HG02798 (cell line): ENCODE data around the gene HOMER2.
"Not testable (repeated sequence)": the region's sequence is repeated elsewhere in the genome, so short reads cannot be mapped to it uniquely, and the experiment has no call there.

Experiments used
- ATAC-seq: cut with Tn5 transposase; IDR thresholded peaks from one replicate; pipeline ENCODE4 v1.9.1; 2021; ENCODE audit warnings: mild to moderate bottlenecking; ENCODE audit not compliant: unreplicated experiment, poor library complexity

The HOMER2 gene

DNA sequence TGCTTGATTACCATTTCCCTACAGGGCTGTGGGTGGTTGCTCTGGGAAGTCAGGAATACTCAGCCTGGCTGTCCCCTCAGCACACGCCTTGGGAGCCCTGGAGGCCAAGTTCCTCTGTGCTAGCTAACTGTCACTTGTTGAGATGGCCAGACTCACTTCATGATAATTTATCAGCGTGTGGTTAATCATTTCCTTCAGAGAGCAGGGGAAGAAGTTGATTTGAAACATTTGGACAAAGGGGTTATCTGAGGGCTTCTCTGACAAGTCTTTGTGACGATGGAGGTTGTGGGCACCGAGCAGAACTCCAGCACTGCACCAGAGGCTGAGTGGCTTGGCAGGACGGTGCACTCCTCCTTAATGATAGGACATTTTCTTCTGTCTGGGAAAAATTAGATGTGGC is 81.2 kb downstream of the HOMER2 start:
- ATAC-seq, result no peak

DNA sequence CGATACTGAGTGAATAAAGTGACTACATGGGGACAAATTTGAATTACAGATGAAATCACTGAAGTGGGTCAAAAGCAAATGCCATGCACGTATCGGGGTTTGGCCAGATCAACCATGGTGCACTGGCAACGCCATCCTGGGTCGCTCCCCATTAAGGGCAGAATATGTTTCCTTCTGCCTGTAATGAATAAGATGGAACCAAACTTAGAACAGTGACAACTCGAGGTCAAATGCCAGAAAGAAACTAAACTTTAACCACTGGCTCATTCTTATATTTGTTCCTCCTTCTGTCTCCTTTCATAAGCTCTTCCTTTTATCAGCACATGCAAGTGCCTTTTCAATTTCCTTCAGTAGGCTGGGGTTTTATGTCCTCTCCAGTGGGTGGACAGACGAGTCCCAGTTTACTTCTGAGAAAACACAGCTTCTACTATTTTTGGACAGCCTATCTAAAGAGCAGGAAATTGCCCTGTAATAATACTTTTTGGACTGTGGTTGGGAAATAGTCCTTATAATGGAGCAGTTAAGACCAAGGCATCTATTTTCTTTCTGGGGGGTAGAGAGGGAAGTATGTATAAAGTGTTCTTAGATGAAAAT is 81.7 kb downstream of the HOMER2 start:
- no peak for ATAC-seq

DNA sequence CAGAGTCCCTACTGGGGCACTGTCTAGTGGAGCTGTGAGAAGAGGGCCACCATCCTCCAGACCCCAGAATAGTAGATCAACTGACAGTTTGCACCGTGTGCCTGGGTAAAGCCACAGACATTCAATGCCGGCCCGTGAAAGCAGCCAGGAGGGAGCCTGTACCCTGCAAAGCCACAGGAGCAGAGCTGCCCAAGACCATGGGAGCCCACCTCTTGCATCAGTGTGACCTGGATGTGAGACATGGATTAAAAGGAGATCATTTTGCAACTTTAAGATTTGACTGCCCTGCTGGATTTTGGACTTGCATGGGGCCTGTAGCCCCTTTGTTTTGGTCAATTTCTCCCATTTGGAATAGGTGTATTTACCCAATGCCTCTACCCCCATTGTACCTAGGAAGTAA is 86.5 kb downstream of the HOMER2 start:
- ATAC-seq, result not testable (repeated sequence)

DNA sequence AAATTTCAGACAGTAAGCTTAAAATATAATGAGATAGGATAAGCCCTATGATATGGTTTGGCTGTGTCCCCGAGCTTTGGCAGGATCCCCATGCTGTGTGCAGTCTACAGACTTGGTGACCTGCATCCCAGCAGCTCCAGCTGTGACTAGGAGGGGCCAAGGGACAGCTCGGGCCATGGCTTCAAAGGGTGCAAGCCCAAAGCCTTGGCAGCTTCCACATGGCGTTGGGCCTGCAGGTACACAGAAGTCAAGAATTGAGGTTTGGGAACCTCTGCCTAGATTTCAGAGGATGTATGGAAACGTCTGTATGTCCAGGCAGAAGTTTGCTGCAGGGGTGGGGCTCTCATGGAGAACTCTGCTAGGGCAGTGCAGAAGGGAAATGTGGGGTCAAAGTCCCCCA is 86.9 kb downstream of the HOMER2 start:
- ATAC-seq, result not testable (repeated sequence)

DNA sequence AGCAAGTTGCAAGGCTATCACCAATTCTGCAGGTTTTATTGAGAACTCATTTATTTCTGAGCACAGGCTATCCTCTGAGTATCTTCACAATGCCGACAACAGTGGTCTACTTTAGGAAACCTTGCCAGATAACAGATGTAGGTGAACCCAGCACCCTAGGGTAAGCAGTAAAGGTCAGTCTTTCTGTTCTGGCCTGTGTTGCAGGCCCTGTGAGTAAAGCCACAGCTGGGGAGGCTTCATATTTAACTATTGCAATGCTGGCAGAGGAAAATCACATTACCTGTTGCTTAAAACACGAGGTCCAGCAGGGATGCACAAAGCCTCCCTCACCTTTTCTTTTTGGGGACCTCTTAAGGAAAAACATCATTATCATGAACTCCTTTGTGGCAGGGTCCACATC is 87.6 kb downstream of the HOMER2 start:
- ATAC-seq, result no peak

DNA sequence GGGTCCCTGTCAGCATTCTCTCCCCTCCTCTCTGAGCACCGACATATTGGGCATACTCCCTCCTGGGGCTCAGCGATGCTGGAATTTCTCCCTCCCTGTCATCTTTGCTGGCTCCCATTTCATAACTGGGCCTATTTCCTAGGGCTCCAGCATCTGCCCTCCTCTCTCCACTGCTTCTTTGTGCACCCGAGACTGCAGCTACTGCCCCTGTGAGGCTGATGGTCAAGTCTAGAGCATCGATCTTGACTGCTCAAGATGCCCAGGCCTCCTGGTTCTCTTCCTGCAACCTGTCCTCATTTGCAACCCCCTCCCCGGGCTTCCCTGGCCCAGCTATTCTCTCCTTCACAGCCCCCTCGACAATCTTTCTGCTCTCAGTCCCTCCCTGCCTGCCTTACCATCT is 89.6 kb downstream of the HOMER2 start:
- no peak for ATAC-seq

DNA sequence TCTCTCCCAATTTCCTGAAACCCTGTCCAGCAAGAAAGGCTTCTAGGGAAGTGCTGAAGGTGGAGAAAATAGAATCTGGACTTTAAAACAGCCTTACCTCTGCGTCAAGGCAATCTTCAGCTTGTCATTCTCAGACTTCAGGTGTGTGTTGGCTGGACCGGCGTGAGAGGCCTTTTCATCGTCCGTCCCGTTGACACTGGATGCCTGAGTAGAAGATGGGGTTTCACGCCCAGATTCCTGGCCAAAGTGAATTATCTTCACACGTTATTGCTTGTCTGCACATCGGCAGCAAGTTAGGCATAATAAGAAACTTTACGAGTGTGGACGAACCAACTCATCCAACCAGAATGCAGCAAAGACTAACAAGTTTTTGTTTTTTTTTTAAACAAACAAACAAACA is 93.6 kb downstream of the HOMER2 start:
- no peak for ATAC-seq

DNA sequence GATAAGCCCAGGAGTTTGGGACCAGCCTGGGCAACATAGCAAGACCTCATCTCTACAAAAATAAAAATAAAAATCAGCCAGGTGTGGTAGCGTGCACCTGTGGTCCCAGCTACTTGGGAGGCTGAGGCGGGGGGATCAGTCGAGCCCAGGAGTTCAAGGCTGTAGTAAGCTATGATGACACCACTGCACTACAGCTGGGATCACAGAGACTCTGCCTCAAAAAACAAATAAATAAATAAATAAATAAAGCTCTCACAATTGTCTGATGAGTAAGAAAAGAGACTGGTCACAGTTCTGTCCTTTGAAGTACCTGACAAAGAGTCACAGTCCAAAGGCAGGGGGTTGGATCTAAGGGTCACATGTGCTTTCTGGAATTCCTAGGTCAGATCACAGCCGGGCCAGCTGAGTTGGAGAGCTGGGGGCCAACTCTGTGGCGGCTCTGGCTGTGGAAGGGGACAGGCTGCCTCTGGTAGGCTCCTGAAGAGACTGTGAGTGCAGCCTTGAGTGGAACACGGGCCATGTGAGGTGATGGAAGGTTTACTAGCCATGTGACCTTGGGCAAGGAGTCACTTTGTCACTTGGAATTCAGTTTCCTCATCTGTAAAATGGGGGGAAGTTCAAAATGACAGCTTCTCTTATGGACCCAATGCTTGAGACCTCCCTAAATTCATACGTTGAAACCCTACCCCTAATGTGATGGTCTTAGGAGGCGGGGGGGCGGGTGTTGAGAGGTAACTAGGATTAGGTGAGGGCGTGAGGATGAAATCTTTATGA is 95.9 kb downstream of the HOMER2 start:
- no peak for ATAC-seq

DNA sequence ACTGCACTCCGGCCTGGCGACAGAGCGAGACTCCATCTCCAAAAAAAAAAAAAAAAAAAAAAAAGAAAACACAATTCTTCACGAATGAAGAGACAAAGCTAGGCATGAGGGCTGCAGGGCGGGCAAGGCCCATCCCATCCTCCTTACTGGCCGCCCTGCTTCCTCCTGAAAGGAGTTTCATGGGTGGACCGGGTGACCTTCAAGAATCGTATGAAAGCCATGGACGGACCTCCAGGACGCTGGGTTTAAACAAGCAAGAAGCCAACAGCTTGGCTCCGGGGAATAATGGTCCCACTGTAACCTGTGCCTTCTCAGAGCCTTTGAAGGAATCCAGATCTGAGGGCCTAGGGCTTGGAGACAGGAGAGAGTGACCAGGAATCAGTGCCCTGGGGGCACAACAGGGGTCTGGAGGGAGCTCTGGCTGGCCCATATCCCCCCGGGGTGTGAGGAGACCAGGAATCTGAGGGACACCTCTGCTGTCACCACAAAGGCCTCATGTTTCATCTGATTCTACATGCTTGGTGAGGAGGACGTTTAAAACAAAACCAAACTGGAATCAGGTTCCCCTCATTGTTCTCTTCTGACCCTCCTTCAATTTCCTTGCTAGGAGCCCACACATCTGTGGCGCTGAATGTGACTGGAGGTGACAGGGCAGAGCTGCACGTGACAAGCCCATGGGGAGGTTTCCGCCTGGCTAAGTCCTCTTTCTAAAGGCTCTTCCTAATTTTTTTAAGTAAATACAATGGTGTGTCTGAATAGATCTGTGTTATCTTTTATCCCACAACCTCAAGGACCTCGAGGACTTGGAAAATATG is 97.0 kb downstream of the HOMER2 start:
- no peak for ATAC-seq

DNA sequence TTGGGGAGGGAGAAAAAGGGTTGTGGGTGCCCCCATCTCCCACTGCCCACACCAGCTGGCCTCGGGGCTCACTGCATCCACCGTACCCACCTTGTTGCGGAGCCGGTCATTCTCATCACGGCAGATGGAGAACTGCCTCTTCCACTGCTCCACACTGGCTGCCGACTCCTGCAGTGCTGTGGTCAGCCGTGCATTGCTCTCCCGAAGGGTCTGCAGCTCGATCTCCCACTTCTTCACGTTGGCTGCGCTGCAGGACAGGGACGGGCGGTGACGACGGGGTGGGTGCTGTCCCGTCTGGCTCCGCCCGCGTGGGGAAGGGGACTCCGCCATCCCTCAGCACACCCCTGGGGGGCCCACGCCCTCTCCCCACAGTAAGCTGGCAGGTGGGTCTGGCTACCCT is 98.0 kb downstream of the HOMER2 start:
- no peak for ATAC-seq

DNA sequence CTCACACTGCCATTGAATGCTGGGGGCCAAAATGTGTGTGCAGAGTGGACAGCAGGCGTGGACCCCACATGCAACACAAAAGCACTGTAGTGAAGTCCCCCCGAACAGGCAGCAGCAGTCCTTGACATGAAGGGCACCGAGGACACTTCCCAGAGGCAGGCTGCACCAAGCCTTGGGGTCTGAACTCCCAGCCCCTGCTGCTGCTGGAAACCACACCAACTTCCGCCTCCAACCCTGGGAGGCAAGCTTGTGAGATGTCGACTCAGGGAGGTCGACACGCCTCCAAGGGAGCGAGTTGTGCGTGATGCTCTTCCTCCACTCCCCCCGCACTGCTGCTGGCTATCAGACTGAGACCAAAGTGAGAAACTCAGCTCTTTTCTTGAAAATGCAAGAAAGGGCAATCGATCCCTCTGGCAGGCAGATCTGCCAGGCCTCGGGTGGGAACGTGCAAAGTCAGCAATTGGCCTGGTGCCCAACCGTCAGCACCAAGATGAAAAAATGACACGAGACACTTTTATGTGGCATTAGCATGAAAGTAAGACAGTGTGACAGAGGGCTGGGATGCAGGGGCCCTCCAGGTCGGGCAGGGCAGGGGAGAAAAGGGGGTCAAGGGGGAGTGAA is 99.5 kb downstream of the HOMER2 start:
- no peak for ATAC-seq

DNA sequence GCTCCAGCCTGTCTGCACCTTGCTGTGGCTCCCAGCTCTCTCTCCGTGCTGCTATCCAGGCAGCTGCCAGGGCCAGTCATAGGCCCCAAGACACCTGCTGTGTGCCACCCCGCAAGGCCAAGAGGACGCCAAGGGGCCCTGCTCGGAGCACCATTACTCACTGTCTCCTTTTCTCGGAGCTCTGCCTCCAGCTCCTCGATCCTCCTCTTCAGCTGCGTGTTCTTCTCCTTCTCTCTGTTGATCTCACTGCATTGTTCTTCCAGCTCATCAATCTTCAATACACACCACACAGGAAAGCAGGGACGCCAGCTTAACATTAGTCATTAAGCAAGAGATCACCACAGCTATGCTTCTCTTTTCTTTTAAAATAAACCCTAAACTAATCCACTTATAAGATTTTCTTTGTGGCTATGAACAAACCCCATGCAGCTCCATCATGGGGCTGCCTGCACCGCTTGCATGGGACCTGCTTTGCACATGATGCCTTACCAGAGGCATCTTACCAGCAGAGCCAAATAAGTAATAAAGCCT is 100.5 kb downstream of the HOMER2 start:
- no peak for ATAC-seq

DNA sequence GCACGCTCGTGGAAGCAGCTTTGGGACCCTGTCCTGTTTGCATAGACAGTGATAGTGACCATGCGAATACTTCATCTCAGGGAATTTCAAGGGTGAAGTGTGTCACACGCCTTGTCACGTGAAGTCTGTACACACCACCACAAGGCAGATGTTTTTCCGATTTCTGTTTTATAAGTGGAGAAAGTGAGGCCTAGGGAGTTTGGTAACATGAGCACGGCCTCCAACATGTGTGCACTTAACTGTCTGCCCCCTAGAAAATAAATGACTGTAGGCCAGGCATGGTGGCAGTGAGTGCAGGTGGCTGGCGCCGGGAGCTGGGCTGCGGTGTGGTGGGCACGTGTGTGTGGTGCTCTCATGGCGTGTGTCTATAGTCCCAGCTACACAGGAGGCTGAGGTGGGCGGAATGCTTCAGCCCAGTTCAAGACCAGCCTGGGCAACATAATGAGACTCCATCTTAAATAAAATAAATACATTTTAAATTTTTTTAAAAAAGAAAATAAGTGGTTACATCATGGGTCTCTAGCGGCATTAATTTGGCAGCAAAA is 101.1 kb downstream of the HOMER2 start:
- no peak for ATAC-seq

DNA sequence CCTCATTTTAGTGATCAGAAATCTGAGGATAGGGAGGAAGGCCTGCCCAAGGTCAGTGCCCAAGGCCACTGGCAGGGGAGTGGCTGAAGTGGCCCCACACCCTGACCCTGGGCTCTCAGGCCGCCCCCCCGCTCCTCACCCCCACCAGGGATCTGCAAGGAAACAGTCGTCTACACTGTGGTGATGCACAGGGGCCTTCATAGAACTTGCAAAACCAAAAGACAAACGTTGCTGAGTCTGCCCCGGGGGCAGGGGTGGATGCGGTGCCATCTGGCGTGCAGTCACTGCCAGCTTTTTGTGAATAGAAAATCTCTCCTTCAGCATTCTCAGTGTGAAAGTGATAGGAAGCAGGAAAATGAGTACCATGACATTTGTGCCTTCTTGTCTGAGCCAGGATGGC is 101.8 kb downstream of the HOMER2 start:
- ATAC-seq, result no peak

DNA sequence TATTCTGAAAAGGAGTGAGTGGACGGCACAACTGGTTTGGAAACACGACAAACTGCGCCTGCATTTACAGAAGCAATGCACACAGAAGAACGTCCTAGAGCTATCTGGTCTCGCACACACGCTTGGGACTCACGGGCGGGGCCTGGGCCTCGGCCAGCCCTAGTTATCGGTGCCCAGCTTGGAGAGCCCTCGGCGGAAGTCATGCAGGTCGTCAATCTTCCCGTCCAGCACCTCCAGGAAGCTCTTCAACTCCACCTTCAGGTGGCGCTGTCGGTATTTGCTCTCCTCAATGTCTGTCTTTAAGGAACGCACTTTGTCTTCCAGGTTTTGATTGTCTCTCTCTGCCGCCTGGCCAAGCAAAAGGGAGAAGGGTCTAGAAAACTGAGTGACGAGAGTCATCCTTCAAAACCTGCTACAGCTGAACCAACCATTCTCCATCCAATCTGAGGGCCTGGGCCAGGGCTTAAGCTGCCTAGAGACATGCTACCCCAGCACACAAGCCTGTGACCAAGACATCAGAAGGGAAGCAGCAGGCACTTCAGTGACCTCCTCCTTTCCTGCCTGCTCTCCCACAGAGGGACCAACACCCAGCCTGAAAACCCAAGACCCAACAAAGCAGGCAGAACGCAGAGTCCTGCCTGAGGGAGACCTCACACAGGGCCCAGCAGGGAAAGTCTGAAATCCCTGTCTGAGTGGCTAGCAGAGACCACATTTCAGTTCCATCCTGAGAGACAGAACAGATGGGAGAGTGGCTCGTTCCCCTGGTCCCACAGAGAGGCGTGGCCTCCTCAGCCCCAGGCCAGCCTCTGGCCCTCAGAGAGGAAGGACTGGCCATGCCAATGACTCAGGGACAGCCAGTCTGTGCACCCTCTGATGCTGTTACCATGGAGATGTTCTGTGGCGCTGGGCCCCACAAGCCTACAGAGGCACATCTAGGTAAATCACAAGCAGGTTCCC is 102.7 kb downstream of the HOMER2 start:
- ATAC-seq, result no peak

DNA sequence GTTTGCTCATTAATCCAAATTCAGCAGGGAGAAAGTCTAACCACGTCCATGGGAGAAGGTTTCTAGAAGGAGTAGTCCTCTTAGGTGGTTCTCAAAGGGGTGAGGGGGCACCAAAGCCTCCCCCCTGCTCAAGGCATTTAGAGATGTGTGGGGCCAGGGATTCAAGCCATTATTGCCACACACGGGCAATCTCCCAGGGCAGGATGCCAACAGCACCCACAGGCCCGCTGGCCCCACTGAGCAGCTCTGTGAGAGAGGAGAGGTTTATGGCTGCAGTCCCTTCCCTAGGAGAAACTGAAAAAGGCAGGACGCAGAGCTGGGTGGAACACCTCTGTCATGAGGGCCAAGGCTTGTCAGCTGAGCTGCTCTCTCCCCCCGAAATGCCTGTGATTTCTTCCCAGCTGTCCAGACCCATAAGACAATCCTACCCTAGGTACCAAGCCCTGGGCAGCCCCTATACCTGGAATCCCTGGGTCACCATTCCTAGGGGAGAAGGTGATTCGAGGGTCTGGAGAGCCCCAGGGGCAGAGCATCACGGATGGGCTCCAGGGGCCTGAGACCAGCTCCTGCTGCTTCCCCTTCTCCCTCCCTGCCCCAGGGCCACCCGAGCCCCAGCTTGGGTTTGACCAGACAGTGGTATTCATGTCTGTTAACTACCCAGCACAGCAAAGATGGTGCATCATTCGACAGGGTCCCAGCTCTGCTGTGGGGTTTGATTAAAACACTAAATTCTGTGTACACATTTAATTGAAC is 104.1 kb downstream of the HOMER2 start:
- no peak for ATAC-seq

DNA sequence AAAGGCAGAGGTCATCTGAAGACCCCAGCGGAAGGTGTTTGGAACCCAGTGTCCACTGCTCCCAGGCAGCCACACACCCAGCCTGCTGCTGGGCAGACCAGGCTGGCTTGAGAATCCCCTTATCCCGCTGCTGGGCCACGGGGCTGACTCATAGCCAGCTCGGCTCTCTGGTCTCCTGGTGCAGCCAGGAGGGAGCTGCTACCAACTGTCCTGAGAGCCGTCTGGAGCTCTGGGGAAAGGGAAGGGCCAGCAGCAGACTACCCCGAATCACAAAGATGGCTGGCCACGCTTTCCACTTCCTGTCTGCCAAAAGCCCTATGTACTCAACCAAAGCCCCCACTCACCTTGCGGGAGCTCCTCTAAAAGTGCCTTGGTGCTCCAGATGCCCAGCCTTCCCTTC is 104.8 kb downstream of the HOMER2 start:
- ATAC-seq, result no peak

DNA sequence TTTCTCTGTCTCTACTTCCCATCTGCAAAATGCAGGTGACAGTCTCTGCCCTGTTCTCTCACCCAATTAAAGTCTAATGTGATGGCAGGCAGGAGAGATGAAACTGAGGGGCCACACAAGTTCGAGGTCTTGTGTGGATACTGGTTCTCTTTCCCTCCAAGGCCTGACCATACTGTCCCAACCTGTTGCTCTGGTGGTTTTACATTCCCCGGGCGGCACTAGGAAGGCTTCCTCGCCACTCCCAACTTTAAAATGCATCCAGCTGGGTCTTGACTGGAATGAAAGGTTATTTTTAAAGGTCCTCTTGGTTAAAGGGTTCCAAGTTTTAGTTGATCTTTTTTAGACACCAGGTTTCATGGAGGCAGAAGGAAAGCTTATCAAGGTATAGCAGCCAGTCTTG is 105.9 kb downstream of the HOMER2 start:
- no peak for ATAC-seq

DNA sequence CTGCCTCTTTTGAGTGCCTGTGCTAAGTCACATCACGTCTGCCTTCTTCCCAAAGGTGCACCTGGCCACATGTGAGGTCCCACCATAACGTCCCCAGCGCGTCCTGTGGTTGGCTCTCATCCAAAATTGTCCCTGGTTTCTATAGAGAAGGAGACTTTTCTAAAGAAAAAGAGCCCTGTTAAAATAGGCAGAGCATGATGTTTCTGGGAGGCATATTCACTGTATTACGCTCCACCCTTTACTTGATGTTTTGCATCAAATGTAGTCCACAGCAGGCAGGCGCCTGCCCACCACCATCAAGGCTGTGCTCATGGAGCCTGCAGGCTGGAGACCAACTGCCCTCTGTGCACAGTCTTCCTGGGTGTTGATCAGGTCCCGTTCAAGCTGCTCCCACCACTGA is 106.8 kb downstream of the HOMER2 start:
- ATAC-seq, result no peak
